Stimulated activated CD8-positive, alpha-beta memory T cell treated with anti-CD3 and anti-CD28 coated beads, Interleukin-15, amount 100 ng/mL, for 24 hours (primary cell): ENCODE results near the gene CGB3.
"Not testable (repeated sequence)": the region's sequence is repeated elsewhere in the genome, so short reads cannot be mapped to it uniquely, and the experiment has no call there.

ENCODE experiments used
- DNase-seq: peaks from one replicate; pipeline ENCODE4 v3.0.0-alpha.2; 2020; ENCODE audit warnings: low read depth

The CGB3 gene

DNA sequence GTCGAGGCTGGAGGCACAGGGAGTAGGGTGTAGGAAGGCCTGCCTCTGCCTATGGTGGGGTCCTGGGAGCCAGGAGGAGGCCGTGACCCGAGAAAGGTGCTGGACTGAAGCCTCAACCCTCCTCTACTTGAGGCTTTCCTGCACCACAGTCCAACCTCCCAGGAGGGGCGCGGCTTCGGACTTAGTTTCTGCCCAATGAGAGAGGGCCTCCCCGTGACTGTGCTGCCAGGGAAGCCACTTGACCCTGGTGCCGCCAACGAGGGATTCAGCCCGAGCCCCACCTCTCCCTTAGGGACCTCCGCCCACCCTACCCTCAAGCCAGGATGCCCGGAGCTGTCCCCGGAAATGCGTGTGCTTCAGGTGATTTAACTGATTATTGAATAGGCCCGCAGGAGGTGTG lies at the start of gene CGB3:
CGB3 (minus strand) TSS at position 101 of the 400 bp plus-strand sequence. CDS start 362 bp downstream, outside the sequence.
- DNase-seq = not testable (repeated sequence)

DNA sequence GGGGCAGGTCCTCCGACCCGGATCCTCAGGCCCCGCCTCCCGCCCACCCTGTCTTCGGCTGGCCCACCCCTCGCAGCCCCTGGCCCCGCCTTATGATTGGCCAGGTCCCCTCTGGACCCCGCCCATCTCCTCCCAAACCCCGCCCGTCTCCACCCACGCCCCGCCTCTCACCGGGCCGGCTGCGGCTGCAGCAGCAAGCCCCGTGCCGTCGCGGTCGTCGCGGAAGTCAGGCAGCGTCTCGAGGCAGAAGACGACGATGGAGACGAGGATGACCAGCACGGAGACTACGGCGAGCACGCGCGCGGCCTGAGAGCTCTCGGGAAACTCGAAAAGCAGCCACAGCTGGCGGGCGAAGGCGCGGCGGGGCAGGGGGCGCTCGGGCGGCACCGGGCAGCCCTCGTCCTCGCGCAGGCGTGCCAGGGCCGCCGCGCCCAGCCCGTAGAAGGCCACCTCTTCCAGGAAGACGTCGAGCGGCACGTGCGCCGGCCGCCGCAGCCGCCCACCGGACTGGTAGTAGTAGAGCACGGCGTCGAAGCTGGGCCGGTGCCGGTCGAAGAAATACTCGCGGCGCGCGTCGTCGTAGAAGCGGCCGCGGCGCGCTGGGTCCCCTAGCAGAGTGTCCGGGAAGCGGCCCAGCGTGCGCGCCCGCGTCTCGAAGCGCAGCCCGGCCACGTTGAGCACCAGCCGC lies 47.9 kb upstream of the CGB3 start:
- DNase-seq = no peak

DNA sequence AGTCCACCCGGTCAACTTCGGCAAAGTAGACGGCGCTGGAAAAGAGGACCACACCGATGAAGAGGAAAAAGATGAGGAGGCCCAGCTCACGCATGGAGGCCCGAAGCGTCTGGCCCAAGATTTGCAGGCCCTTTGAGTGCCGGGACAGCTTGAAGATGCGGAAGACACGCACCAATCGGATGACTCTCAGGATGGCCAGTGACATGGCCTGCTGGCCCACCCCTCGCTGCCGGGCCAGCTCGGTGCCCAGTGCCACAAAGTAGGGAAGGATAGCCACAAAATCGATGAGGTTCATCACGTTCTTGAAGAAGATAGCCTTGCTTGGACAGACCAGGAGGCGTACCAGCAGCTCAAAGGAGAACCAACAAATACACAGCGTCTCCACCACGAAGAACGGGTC lies 46.3 kb upstream of the CGB3 start:
- DNase-seq = no peak

DNA sequence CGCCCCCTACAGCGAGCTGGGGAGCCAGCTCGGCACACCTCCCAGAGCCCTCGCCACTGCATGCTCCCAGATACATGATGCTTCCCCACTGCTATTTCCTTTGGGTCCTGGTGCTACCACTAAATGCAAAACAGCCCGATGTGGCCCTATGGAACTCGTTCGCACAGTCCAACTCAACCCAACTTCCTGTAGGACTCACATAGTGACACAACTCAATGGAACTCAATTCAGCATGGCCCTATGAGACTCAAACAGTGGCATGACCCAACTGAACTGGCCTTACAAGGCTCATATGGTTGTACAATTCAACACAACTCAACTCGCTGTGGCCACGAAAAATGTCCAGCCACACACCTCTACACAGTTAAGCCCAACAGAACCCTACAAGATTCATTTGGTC lies 44.9 kb upstream of the CGB3 start:
- no peak for DNase-seq

DNA sequence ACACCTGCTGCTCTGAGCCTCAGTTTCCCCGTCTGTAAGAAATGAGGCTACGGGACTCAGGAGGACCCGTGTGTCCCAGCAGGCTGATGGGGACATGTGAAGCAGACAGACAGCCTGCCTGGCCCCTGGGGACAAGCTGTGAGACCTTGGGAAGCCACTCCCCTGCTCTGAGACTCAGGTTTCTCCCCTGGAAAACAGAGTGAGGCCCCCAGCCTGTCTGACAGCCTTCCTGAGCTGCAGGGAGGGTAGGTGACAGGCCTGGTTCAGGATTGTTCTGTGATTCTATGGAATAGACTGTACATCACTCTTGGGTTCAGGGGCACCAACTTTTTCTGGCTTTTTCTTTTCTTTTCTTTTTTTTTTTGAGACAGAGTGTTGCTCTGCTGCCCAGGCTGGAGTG lies 43.4 kb upstream of the CGB3 start:
- no peak for DNase-seq

DNA sequence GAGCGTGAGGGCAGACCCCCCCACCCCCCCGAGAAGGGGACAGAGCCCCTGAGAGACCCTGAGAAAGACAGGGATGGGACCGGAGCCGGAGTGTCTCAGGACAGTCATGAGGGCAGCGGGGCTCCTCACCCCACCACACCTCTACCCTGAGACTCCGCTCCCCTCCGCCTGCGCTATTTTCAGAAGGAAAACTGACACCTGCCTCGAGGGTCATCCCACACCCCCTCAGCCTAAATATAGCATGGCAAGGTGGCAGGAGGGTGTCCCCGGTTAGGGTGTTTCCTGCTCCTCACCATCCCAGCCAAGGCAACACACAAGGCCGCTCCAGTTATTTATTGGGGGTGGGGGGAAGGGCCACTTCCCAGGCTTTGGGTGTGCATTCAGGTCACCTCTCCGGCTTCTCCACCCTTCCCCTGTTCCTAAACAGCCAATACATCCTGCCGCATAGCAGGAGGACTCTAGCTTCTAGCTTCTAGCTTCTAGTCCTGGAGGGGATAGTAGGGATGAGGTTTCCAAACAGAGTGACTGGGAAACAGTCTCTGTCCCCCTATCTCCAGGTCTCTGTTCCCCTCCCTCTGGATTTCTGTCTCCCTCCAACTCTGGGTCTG lies 41.9 kb upstream of the CGB3 start:
- DNase-seq = no peak

DNA sequence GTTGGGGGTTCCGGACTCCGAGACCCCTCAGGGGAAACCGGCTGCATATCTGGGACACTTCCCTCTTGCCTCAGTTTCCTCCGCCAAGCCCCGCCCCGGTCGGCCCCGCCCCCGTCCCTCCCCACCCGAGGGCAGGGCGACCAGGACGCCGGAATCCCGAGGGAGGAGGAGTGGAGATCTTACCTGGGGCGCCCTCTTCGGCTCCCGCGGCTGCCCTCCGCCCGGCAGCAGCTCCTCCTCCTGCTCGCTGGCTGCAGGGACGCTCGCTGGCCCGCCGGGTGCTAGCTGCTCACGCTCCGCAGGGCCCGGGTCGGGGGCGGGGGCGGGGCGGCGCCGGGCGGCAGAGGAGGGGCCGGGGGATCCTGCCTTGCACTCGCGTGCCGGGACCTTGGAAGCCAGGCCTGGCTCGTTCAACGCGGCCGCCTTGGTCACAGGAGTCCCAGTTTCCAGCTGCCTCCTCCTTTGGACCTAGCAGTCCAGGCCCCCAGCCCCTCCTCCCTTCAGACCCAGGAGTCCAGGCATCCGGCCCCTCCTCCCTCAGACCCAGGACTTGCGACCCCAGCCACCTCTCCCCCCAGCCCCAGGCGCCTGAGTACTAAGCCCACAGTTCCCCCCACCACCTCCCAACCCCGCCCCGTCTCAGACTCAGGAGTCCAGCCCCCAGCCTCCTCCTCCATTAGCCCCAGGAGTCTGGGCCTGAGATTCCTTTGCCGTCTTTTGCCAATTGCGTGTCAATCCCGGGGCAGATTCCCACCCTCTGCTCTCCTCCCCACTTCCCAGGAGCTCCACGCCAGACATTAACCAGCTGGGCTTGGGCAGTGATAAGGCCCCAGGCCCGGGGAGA lies 40.9 kb upstream of the CGB3 start, which contains the start of gene NTF4:
NTF4 (minus strand) TSS at position 51 of the 844 bp plus-strand sequence. CDS start 2,821 bp downstream, outside the sequence.
- no peak for DNase-seq

DNA sequence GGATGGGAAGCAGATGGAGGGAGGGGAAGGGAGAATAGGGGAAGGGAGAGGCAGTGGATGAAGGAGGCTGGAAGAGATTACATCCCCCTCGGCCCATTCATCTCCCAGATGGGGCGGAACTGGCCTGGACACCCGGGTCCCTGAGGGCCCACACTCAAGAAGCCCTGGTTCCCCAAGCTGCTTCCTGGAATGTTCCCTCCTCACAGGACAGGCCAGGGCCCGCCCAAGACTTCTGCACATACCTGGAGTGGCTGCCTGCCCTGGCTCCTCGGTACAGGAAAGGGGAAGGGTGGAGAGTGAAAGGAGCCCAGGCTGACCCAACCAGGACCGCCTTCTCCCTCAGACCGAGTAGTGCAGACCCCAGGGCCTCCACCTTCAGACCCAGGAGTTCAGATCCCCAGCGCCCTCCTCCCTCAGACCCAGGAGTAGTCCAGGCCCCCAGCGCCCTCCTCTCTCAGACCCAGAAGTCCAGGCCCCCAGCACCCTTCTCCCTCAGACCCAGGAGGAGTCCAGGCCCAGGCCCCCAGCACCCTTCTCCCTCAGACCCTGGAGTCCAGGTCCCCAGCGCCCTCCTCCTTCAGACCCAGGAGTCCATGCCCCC lies 40.0 kb upstream of the CGB3 start:
- no peak for DNase-seq

DNA sequence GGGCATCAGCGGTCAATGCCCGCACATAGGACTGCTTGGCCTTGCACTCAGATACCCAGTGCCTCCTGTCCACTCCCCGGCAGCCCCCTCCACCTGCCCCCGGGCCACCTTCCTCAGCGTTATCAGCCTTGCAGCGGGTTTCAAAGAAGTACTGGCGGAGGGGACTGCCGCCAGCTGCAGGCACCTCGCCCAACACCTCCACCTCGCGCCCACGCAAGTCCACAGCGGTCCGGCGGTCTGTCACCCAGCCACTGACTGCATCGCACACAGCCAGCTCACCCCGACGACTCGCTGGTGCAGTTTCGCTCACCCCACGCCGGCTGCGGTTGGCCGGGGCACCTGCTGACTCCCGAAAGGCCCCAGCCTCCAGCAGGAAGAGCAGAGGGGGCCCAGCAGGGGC lies 37.3 kb upstream of the CGB3 start:
- no peak for DNase-seq

DNA sequence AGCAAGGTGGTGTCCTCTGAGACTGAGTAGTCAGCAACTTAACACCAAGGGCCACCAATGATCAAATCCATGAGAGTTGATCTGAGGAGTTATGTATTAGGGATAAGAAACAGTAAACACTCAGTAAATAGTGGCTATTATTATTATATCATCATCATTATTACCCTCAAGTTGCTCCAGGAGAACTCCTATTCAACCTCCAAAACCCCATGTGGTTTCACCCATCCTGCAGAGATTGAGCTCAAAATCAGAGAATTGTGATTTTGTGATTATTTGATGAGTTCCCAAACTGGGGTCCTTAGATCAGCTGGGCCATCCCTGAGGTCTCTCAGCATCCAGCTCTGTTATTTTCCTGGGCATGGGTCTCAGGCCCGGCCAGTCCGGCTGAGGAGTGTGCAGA lies 36.9 kb upstream of the CGB3 start:
- DNase-seq = no peak

DNA sequence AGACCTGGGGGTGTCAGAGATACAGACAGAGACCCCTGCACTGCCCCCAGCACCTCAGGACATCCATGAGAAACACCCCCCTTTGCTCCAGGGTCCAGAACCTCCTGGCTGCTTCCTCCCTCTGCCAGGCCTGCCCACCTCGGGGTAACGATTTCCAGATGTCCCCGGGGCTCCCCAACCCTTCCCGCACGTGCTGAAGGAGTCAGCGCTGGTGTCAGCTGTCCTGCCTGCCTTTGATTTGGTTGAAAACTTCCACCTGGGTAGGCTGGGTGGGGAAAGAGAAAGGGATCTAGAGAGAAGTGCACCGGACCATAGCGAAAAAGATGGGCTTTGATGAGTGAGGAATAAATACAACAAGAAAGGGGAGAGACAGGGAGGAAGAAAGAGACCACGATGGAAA lies 34.9 kb upstream of the CGB3 start:
- DNase-seq = no peak

DNA sequence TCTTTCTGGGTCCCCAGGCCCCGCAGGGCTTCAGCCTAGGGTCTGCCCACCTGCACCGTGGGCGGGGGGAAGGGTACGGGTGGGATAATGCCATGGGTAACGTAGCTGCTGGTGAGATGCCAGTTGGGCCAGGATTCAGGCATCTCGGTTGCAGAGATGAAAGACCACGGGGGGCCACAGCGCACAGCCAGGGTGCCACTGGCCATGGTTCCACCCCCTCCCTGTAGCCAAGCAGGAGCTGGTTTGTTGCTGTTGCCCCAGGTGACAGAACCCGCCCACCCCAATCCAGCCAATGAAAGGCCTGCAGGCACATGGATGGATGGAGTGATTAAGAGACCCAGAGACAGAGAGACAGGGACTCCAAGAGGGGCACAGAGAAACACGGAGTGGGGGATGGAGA lies 34.4 kb upstream of the CGB3 start:
- DNase-seq = no peak

DNA sequence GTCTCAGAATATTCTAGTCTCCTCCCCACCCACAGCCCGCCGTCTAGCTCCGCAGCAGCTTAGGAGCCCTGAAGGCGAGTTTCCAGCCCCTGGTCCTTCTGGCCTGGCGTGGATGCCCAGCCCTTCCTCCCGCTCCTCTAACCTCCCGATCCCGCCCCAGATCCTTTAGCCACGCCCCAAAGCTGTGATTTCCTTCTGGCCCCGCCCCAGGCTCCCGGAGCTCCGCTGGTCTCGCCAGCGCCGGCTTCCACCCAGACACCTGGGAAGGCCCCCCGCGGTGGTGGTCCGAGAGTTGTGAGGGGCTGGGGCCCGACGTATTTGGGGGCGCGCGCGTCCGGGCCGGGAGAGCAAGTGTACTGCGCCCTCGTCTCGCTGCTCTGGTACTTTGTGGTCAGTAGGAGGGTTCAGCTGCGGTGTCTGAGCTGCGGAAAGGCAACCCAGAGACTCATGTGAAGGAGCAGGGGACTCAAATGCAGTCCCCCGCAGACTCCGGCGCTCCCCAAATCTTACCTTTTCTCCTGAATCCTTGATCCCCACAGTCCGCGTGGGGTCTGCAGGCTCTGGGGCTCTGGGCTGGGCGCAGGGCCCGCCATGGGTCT lies 33.6 kb upstream of the CGB3 start, which contains the start of gene CGB7:
CGB7 (minus strand) TSS at position 114 of the 599 bp plus-strand sequence. CDS start 2,374 bp downstream, outside the sequence.
- no peak for DNase-seq

DNA sequence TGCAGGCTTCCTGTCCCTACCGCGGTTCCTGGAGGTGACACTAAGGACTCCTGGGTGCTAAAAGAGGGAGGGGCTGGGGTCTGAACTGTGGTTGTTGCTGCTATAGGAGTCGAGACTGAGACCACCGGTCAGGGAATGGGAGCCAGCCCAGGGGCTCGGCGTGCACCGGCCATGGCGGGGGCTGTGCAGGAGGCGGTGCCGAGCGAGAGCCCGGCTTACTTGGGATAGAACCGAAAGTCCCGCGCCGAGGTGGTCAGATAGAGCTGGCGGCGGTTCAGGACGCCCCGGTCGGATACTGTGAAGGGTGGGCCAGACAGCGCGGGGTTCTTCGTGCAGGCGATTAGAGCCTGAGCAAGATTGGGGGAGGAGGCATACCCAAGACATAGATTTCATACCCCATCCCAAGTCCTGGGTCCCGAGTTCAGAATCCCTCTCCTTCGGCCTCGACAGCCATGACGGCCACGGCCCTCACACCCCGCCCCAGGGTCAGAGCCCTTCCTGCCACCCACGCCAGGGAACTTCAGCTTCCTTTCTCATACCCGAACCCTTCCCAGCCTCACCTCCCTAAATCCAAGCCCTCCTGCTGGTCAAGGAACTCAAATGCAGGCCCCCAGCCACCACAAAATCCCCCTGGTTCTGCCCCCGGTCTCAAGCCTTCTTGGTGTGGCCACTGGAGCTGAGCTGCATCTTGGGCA lies 32.9 kb upstream of the CGB3 start:
- not testable (repeated sequence) for DNase-seq

DNA sequence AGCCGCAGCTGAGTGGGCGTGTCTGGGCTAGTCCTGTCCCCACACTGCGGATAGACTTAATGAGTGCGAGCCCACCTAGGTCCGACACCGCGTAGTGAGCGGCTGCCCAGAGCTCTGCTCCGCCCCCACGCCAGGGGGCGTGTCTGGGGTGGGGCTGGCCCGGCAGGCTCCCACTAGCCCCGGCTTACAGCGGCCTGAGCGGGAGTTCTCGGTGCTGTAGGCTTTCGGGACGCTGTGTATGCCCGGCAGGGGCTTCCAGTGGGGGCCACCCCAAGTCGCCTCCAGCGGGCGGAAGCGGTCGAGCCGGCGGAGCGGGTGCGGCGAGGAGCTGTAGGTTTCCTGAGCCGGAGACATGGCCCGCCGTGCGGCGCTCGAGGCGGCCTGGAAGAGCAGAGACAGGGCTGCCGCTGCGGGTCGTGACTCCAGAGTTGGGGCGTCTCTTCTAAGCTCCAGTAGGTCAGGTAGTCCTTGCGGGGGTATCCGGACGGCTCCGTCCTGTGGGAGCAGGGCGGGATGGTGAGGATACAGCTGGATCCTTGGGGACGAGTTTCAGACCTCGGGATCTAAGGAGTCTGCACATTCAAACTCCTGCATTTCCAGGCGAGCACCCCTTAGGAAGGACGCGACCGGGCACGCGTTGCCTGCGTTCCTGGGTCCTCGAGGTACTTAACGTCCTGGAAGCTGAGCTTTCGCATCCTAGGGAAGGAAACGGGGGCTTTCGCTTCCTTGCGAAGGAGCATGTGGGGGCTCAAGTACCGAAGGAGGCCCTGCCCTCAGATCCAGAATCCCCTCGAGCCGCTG lies 32.2 kb upstream of the CGB3 start:
- DNase-seq = no peak

DNA sequence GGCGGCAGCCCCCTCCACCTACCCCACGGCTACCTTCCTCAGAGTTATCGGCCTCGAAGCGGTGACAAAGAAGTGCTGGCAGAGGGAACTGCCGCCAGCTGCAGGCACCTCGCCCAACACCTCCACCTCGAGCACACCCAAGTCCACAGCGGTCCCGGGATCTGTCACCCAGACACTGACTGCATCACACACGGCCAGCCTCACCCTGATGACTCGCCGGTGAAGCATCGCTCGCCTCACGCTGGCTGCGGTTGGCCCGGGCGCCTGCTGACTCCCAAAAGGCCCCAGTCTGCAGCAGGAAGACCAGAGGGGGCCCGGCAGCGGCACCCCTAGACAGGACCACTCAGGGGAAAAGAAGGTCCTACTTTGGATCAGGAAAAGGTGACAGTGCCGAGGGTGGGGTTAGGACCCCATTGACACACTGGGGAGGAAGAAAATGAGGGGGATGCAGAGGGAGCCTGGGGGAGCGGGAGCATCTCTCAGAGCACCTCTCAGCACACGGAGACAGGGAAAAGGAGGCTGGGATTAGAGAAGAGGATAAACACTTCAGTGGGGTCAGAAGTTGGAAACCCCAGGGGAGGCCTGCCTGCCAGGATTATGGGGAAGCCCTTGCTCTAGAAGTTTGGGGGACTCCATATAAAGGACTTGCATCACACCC lies 26.4 kb upstream of the CGB3 start:
- not testable (repeated sequence) for DNase-seq

DNA sequence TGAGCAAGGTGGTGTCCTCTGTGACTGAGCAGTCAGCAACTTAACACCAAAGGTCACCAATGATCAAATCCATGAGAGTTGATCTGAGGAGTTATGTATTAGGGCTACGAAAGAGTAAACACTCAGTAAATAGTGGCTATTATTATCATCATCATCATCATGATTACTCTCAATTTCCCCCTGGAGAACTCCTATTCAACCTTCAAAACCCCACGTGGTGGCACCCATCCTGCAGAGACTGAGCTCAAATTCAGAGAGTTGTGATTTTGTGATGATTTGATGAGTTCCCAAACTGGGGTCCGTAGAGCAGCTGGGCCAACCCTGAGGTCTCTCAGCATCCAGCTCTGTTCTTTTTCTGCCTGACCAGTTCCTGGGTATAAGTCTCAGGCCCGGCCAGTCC lies 25.7 kb upstream of the CGB3 start:
- DNase-seq = not testable (repeated sequence)

DNA sequence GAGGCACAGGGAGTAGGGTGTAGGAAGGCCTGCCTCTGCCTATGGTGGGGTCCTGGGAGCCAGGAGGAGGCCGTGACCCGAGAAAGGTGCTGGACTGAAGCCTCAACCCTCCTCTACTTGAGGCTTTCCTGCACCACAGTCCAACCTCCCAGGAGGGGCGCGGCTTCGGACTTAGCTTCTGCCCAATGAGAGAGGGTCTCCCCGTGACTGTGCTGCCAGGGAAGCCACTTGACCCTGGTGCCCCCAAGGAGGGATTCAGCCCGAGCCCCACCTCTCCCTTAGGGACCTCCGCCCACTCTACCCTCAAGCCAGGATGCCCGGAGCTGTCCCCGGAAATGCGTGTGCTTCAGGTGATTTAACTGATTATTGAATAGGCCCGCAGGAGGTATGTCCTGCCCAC lies 24.9 kb upstream of the CGB3 start, which contains the start of gene CGB8:
CGB8 (minus strand) TSS at position 101 of the 400 bp plus-strand sequence. CDS start 372 bp downstream, outside the sequence.
- not testable (repeated sequence) for DNase-seq

DNA sequence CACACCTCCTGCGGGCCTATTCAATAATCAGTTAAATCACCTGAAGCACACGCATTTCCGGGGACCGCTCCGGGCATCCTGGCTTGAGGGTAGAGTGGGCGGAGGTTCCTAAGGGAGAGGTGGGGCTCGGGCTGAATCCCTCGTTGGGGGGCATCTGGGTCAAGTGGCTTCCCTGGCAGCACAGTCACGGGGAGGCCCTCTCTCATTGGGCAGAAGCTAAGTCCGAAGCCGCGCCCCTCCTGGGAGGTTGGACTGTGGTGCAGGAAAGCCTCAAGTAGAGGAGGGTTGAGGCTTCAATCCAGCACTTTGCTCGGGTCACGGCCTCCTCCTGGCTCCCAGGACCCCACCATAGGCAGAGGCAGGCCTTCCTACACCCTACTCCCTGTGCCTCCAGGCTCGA lies 19.4 kb upstream of the CGB3 start, which contains the start of gene CGB5:
CGB5 (plus strand) TSS at position 301 of the 400 bp plus-strand sequence. CDS start 362 bp downstream, outside the sequence.
- DNase-seq = not testable (repeated sequence)

DNA sequence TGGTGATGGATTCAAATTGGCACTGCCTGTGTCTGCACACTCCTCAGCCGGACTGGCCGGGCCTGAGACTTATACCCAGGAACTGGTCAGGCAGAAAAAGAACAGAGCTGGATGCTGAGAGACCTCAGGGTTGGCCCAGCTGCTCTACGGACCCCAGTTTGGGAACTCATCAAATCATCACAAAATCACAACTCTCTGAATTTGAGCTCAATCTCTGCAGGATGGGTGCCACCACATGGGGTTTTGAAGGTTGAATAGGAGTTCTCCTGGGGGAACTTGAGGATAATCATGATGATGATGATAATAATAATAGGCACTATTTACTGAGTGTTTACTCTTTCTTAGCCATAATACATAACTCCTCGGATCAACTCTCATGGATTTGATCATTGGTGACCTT lies 18.5 kb upstream of the CGB3 start:
- not testable (repeated sequence) for DNase-seq
